ENCODE measurements around the gene ADAMTS12. TPM values are rescaled to one million over a fixed set of nuclear protein-coding genes. Genes with fewer than 3 reads are reported as not detected.

ADAMTS12 gene
- total RNA-seq, 1 donor from 2014 or later, result not detected

DNA sequence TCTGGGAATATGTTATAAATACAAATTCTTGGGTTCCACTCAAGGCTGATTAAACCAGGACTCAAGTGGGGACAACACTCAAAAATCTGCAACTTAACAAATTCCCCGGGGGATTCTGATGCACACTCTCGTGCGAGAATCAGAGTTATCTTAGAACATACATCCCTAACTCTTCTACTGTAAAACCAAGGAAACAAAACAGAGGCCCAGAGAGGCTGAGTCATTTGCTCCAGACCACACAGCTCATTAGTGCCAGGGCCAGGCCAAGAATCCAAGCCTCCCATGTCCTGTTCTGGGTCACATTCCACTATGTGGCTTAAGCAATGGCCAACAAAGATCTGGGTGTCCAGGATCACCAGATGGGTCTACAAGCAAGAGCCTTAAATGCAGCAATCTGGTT lies 166.0 kb downstream of the ADAMTS12 start:
- intact Hi-C loops (cut with micrococcal nuclease), result no loop called here

DNA sequence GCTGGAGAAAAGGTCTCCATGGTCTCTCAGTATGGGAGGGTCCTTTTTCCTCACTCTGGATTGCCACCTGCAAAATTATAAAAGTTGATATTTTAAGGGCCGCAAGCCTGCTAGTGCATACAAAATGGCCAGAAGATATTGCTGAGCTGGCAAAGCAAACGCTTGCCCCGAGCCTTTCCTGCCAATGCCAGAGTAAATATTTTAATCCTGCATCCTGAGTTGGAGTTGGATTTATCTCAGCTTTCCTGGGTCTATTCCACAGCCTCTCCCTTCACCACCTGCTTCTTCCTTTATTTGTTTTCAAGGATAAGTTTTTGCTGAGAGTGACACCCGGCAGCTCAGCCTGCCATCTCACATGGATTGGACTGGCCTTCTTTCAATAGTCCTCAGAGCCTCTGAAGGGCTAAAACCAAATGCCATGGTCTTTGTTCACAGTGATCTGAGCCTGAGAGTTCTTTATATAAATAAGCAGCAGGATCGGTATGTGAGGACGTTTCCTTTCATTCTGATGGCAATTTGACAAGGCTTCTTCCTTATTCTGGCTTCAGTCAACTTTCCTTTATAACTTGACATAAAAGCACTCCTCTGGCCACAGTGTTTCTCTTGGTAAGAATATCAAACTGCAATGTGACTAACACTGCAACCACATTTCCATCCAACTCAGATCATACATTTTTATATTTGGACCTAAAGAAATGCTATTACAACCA lies 170.1 kb downstream of the ADAMTS12 start:
- intact Hi-C loops (cut with micrococcal nuclease), result no loop called here

GRCh38 chr5:33720176-33720575 lies 171.6 kb downstream of the ADAMTS12 start:
- intact Hi-C loops (cut with micrococcal nuclease), result no loop called here

DNA sequence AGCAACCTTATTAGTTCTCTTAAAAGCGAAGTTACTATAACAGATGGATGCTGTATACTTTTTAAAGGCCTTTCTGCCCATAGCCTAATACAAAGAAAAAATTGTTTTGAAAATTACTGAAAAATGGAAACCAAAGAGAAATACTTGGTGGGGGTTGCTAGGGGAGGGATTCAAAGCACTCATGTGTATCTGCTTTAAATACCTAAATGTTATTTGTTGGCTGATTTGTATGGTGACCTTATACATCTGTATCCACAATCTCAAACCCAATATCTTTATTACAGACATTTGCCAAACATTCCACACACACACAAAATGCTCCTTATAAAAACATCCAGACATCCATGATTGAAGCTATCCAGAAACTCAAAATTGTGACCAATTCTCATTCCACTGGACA lies 172.0 kb downstream of the ADAMTS12 start:
- intact Hi-C loops (cut with micrococcal nuclease), result no loop called here

- intact Hi-C loops (cut with micrococcal nuclease), result no loop called here
These were observed 176.1 kb downstream of the ADAMTS12 start for GRCh38 chr5:33715661-33716060.

DNA sequence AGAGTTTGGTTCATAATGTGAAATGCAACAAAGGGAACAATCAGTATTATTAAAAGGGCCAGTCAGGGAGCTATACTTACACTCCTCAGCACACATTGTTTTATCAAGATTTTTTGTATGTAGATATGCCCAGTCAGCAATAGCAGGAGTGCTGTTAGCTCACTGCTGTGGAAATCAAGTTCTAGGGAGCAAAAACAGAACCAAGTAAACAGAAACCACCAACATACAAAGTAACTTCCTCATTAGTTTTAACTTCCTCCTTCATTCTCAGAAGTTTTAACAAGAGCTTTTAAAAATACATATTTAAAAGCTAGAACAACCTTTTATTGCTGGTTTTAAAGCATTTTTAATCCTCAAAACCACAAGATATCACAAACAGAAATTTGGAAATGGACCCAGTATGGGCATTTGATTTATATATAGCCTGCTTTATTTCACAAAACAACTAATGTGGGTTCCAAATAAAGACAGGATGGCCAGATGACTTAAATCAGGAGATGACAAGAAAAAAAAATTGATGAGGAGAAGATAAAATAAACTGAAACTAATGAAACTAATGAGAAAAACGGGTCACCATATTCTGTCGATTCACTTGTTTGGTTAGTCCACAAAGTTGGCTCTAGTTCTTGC lies 178.5 kb downstream of the ADAMTS12 start:
- intact Hi-C loops (cut with micrococcal nuclease), result no loop called here

GRCh38 chr5:33712664-33713063 lies 179.1 kb downstream of the ADAMTS12 start:
- intact Hi-C loops (cut with micrococcal nuclease), result no loop called here

DNA sequence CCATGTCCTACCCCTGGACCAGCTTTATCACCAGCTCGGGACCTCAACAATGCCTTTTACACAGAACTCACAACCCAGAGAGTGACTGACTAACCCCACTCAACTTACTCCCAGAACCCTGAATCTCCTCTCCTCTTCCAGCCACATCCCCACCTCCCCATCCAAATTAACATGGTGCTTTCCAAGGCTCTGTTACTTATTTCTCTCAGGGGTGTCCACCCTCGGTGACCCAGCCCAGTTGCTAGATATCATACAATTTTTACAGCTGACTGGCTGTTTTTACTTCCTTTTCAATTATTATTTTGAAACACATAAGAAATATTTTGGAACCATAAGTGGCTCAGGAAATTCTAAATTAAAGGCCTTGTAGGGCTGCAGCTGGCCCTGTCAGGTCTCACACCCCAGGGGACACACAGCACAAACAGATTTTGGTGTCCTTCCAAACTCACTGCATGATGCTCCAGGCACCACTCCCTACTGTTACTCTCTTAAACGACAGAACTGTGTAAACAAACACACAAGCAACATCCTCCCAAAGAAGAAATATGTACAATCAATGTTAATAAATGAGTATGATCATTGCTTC lies 180.6 kb downstream of the ADAMTS12 start:
- intact Hi-C loops (cut with micrococcal nuclease), result no loop called here

DNA sequence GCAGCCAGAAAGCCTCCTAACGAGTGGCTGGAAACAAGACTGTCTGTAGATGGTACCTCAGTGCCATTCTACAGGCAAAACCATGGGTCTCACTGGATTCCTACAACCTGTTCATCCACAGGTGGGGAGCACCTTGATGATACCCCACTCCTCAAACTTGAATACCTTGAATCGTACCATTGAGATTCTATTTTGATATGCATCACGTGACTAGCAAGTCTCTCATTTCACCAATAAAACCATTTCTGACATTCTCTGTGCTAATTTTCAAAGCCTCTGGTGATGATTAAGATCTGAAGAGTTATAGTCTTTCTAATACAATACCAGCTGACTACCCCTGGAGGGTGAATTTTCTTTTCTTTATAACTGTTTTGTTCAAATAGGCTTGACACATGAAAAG lies 188.9 kb downstream of the ADAMTS12 start:
- intact Hi-C loops (cut with micrococcal nuclease), result no loop called here

DNA sequence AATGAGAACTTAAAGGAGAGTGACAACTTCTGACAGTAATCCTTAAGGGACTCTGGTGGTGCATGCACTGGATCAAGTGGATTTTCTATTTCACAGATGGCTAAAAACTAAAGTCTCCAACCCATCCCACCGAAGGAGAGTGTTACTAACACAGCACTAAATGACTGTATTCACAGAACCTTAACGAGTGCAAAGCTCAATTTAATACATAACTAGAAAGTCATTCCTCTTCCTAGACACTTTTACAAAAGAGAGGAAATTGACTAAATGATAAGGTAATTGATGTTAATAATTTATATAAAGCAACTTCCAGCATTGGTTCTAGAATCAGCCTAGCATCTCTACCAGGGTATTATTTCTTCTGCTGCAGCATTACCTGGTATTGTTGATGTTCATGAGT lies 189.8 kb downstream of the ADAMTS12 start:
- intact Hi-C loops (cut with micrococcal nuclease), result no loop called here

DNA sequence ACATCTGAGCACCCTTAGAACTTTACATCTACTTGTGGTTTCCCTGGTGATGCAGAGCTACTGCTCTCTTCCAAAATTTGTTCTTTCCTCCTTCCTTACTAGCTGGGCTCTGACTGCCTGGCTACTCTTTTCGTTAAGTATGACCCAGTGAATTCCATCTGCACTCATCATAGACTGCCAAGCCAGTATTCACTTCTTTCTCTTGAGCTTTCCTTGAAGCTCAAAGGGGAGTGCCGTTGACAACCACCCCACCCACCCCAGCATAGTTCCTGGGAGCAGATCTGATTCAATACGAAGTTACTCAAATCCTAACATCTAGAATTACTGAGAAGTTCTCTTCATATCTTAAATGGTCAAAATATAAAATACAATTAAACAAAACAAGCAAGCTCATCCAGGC lies 190.5 kb downstream of the ADAMTS12 start:
- intact Hi-C loops (cut with micrococcal nuclease), result no loop called here

DNA sequence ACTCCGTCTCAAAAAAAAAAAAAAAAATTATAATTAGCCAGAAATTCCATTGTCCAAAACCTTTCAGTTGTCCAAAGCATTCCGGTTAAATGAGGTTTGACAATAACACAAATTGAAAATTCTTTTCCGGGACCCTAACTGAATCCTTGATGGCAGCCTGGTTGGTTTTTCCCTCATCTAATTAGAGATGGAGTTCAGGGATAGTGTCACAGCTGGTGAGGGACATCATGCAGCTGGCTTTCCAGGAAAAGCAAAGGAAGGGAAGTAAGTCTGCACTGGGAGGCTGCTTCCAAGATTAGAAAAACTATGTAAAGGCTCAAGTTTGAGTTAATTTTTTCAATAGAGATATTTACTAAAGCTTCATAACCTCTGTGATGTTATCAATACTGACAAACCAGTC lies 195.4 kb downstream of the ADAMTS12 start:
- intact Hi-C loops (cut with micrococcal nuclease), result no loop called here

DNA sequence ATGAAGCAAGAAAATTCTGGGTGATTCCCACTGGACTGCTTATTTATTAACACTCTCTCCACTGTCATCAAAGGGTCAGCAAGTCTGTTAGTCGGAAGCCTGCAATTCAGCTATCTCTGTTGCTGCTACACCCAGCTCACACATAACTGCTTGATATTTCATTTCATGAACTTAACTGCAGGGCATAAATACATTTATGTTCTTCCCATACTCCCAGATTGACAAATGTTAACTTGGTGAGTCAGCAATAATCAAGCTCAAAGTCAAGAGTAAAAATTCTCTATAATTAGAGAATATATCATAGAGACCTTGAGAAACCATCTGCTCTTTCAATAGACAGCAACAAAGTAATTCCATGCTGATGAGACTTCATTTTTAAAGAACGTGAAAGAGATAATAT lies 198.8 kb downstream of the ADAMTS12 start:
- intact Hi-C loops (cut with micrococcal nuclease), result no loop called here

GRCh38 chr5:33691856-33692255 lies 199.9 kb downstream of the ADAMTS12 start:
- intact Hi-C loops (cut with micrococcal nuclease), result no loop called here

DNA sequence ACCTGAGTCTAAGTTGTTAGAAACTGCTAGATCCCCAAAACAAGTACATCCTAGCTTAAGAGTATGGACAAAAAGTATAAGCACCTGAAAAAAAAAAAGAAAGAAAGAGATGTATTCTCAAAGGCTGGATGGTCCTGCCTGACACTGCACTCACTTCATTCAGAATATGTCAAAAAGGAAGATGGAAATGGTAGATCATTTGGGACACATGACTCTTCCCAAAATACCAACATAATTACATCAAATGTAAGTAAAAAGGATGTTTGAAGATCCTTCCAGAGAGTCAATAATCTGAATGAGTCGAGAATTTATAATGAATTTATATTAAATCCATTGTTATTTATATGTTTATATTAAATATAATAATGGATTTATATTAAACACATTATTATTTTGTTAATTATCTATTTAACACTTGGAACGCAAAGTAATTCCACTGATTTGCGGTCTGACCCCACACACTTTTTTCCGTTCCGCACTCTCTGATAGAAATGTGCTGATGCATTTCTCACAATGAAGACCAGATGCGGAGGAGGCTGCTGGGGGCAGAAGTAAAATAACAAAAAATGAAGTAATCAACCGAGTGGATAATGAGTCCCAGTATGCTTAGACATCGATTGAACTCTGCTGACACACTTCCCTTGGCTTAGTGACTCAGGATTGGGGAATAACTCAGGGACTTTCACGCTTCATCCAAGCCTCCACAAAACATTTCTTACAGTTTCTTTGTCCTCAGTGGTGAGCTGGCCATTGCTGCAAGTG lies 201.2 kb downstream of the ADAMTS12 start:
- intact Hi-C loops (cut with micrococcal nuclease), result no loop called here

DNA sequence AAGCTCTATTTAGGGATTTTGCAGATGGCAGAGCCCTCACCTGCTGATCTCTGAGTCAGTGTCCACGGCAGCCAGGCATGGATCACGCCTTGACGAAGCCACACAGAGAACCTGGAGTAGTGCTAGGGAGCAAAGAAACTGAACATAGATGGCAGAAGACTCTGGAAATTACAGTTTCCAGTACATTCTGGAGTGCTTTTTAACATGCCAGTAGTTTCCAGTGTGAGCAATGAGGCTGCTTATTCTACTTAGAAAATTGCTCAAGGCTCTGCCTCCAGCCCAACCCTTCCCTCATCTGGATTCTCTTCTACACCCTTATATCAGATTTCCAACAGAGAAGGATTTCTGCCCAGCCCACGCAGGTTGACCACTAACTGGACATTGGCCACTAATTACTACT lies 203.3 kb downstream of the ADAMTS12 start:
- intact Hi-C loops (cut with micrococcal nuclease), result no loop called here

- intact Hi-C loops (cut with micrococcal nuclease), result no loop called here
These were observed 203.7 kb downstream of the ADAMTS12 start for GRCh38 chr5:33688066-33688465.

- intact Hi-C loops (cut with micrococcal nuclease), result no loop called here
These were observed 205.7 kb downstream of the ADAMTS12 start for GRCh38 chr5:33685873-33686755.

DNA sequence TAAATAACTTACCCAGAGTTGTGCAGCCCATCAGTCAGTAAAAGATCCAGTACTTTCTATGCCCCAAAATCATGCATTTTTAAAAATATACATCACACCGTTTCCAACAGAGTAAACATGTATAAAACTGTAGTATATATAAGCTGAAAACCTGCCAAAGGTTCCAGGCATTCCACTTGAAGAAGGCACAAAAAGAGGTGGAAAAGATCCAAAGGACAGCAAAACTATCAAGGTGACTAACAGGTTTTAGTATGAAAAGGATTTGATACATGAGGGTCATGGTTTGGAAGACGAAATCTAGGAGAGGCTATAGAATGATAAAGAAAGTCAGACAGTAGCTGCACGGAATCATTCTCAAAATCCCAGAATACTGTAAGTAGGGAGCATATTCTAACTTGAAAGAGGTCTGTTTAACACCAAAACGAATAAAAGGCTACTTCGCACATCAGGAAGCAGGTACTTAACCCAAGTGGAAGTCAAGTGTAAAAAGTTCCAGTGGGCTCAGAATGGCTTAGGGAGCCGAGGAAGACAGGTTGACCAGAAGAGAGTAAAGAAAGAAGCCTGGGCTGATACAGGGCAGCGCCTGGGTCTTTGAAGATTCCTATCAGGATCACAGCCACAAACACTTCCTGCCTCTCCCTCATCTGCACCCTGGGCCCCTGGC lies 207.2 kb downstream of the ADAMTS12 start:
- intact Hi-C loops (cut with micrococcal nuclease), result no loop called here

- intact Hi-C loops (cut with micrococcal nuclease), result no loop called here
These were observed 212.0 kb downstream of the ADAMTS12 start for GRCh38 chr5:33679791-33680190.
